ENCODE data around the gene APBB1IP. TPM values are rescaled to one million over a fixed set of nuclear protein-coding genes. Genes with fewer than 3 reads are reported as not detected.

Gene APBB1IP
- total RNA-seq, 2 donors from 2014 or later: 8.4 to 9.2 TPM

DNA sequence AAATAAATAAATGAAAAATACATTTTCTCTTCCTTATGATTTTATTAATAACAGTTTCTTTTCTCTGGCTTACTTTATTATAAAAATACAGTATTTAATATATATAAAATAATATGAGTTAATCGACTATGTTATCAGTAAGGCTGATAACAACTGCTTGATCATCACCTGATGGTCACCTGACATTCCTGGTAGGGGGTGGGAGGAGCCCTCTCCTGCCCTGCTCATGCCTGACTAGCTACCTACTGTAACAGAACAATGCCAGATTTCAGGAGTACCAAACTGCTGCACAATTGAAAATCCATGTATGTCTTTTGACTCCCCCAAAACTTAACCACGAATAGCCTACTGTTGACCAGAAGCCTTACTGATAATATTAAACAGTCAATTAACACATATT is 1.3 kb upstream of the APBB1IP start:
- ATAC-seq (ENCODE audit: insufficient number of reproducible peaks, low FRiP score, low read depth) (no peak), DNase-seq (ENCODE audit: low spot score) (no peak)
- H3K4me1 ChIP-seq (ENCODE audit: control insufficient read depth in 1 of 2, low read depth in 2 of 2): no peaks in the 10 kb centered on the region
- H3K36me3 ChIP-seq: no peaks in the 10 kb centered on the region
- H3K4me3 ChIP-seq: no peak overlapping the region
- no peak overlapping the region for H3K27ac ChIP-seq
- TF ChIP-seq, protein P1, sequence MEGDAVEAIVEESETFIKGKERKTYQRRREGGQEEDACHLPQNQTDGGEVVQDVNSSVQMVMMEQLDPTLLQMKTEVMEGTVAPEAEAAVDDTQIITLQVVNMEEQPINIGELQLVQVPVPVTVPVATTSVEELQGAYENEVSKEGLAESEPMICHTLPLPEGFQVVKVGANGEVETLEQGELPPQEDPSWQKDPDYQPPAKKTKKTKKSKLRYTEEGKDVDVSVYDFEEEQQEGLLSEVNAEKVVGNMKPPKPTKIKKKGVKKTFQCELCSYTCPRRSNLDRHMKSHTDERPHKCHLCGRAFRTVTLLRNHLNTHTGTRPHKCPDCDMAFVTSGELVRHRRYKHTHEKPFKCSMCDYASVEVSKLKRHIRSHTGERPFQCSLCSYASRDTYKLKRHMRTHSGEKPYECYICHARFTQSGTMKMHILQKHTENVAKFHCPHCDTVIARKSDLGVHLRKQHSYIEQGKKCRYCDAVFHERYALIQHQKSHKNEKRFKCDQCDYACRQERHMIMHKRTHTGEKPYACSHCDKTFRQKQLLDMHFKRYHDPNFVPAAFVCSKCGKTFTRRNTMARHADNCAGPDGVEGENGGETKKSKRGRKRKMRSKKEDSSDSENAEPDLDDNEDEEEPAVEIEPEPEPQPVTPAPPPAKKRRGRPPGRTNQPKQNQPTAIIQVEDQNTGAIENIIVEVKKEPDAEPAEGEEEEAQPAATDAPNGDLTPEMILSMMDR (IDR thresholded peaks at IDR 0.05): no peak
- no peaks in the 10 kb centered on the region for H3K27me3 ChIP-seq (replicated peaks; ENCODE audit: insufficient read depth)
- no peaks in the 10 kb centered on the region for H3K9me3 ChIP-seq

- Histone ChIP-seq H3K4me3 (peak overlapping the region; percentile 70), H3K27ac (peak overlapping the region; percentile 28 to 59), H3K4me1 (ENCODE audit: control insufficient read depth in 1 of 2, low read depth in 2 of 2) (no peaks in the 10 kb centered on the region), H3K9me3 (no peaks in the 10 kb centered on the region), H3K36me3 (no peaks in the 10 kb centered on the region), H3K27me3 (replicated peaks; ENCODE audit: insufficient read depth) (no peaks in the 10 kb centered on the region)
- TF ChIP-seq, protein P1 (IDR thresholded peaks at IDR 0.05): no peak
- ATAC-seq (ENCODE audit: insufficient number of reproducible peaks, low FRiP score, low read depth): no peak
- DNase-seq (ENCODE audit: low spot score): no peak
Observed at GRCh38 chr10:26438534-26439341, 597 bp downstream of the APBB1IP start.

GRCh38 chr10:26439406-26440087 is 1.4 kb downstream of the APBB1IP start:
- H3K4me3 ChIP-seq: peak overlapping the region; percentile 70
- no peak for ATAC-seq (ENCODE audit: insufficient number of reproducible peaks, low FRiP score, low read depth)
- no peak for DNase-seq (ENCODE audit: low spot score)
- peak overlapping the region in 1 of 2 donors; percentile 59 for H3K27ac ChIP-seq
- H3K4me1 ChIP-seq (ENCODE audit: control insufficient read depth in 1 of 2, low read depth in 2 of 2): no peaks in the 10 kb centered on the region
- no peaks in the 10 kb centered on the region for H3K27me3 ChIP-seq (replicated peaks; ENCODE audit: insufficient read depth)
- TF ChIP-seq, protein P1 (IDR thresholded peaks at IDR 0.05): no peak
- no peaks in the 10 kb centered on the region for H3K36me3 ChIP-seq
- H3K9me3 ChIP-seq: no peaks in the 10 kb centered on the region

GRCh38 chr10:26440088-26440470 is 1.9 kb downstream of the APBB1IP start:
- Histone ChIP-seq H3K27me3 (replicated peaks; ENCODE audit: insufficient read depth) (no peaks in the 10 kb centered on the region), H3K27ac (no peak overlapping the region), H3K36me3 (no peaks in the 10 kb centered on the region), H3K4me3 (peak overlapping the region; percentile 70), H3K4me1 (ENCODE audit: control insufficient read depth in 1 of 2, low read depth in 2 of 2) (no peaks in the 10 kb centered on the region), H3K9me3 (no peaks in the 10 kb centered on the region)
- DNase-seq (ENCODE audit: low spot score) (no peak), ATAC-seq (ENCODE audit: insufficient number of reproducible peaks, low FRiP score, low read depth) (no peak)
- TF ChIP-seq, protein P1 (IDR thresholded peaks at IDR 0.05): no peak

- H3K27ac ChIP-seq: no peak overlapping the region
- TF ChIP-seq, protein P1 (IDR thresholded peaks at IDR 0.05): no peak
- DNase-seq (ENCODE audit: low spot score) (no peak), ATAC-seq (ENCODE audit: insufficient number of reproducible peaks, low FRiP score, low read depth) (no peak)
- no peaks in the 10 kb centered on the region for H3K9me3 ChIP-seq
- H3K36me3 ChIP-seq: no peaks in the 10 kb centered on the region
- H3K27me3 ChIP-seq (replicated peaks; ENCODE audit: insufficient read depth): no peaks in the 10 kb centered on the region
- no peaks in the 10 kb centered on the region for H3K4me1 ChIP-seq (ENCODE audit: control insufficient read depth in 1 of 2, low read depth in 2 of 2)
- no peak overlapping the region for H3K4me3 ChIP-seq
Observed at GRCh38 chr10:26441491-26442214, 3.5 kb downstream of the APBB1IP start.
